HG03045 (cell line): ENCODE results near the gene CEP55.
"Not testable (repeated sequence)": the region's sequence is repeated elsewhere in the genome, so short reads cannot be mapped to it uniquely, and the experiment has no call there.

ENCODE experiments used
- ATAC-seq: cut with Tn5 transposase; IDR thresholded peaks from one replicate; pipeline ENCODE4 v1.9.1; 2021; ENCODE audit warnings: mild to moderate bottlenecking, moderate library complexity; ENCODE audit not compliant: unreplicated experiment

Gene CEP55

DNA sequence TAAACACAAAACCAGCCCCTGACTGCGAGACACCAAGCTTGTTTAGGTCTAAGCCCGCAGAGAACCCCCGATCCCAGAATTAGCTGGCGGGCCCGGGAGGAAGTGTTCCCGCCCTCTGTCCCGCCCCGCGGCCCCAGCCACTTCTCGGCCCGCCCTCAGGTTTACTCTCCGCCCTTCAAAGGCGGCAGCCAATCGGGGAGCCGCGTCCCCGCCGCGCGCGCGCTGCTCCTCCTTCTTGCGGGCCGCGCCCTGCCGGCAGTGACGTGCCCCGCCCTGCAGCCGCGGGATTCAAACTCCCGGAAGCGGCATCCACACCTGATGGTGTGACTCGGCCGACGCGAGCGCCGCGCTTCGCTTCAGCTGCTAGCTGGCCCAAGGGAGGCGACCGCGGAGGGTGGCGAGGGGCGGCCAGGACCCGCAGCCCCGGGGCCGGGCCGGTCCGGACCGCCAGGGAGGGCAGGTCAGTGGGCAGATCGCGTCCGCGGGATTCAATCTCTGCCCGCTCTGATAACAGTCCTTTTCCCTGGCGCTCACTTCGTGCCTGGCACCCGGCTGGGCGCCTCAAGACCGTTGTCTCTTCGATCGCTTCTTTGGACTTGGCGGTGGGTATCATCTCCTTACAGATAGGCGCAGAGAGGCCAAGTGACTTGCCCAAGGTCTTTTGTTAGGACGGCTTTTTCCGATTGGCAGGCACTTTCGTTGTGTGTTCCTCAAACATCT, at the start of gene CEP55:
TSS of gene CEP55 (plus strand) at position 291 of the 720 bp plus-strand sequence. CDS start 3,440 bp downstream, outside the sequence.
- peak; percentile 99 for ATAC-seq

DNA sequence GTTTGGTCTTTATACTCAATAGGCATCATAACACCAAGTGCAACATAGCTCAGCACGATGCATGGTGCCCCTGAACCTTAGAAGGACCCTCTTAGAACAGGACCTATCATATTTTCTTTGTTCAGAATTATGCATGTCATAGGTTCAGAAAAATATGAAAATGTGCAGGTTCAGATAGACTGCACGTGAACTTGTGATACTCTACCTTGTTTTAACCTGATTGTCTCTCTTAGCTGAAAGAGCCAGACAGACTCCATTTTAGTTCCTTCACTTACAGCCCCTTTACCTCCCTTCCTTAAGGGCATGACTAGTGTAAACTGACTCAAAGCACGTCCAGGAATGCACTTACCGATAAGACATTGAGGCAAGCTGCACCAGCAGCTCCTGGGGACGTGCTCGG, 49.4 kb upstream of the CEP55 start:
- ATAC-seq, result no peak

DNA sequence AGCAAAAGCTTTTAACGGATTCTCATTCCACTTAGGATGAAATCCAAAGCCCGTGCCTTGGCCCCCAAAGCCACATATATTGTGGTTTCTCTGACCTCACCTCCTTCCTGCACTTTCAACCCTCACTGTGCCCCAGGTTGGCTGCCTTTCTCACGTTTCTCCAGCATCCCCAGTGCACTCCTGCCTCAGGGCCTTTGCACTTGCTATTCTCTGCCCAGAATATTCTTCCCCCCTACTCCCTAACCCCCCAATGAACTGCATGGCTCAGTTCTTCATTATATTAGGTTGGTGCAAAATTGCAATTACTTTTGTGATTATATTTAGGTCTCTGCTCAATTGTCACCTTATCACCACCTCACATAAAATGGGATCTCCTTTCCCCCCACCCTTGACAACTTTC, 48.4 kb upstream of the CEP55 start:
- ATAC-seq, result no peak

DNA sequence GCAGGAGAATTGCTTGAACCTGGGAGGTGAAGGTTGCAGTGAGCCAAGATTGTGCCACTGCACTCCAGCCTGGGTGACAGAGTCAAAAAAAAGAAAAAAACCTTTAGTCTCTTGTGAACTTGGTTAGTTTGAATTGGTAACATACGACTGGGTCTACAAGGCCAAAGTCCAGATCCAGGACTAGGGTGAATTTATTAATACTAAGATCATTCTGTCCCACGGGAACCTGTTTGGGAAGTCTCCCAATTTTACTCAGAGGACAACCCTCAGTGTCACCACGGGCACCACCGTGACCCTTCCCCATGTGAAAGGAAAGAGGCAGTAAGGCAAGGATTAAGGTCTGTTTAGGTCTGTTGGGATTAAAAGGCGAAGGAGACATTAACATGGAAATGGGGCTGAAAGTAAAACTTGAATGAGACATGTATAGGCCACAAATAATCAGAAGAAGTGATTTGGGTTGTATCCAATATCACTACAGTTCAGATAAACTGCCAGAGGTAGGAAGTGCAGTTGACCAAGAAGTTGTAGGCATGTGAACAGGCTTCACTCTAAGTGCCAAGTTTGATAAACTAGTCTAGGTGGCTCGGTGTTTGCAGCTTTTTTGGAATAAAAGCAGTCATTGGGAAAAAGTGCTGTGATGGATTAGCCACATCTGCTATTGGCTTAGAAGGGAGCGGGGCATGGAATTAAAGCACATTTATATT, 45.0 kb upstream of the CEP55 start:
- ATAC-seq, result no peak

DNA sequence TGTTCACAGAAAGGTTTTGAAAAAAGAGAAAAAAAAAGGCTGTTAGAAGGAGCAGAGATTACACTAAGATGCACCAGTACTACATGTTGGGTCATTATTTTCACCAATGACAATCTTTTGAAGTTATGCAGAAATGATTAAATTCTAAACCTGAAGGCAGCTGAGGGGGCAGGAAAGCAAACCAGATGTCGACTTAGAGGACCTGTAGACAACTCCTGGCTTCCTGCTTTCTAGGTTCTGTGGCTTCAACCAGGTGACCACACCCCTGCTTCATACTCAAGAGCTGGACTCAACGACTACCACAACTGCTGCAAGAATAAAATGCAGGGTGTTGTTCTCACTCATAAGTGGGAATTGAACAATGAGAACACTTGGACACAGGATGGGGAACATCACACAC, 44.3 kb upstream of the CEP55 start:
- no peak for ATAC-seq

DNA sequence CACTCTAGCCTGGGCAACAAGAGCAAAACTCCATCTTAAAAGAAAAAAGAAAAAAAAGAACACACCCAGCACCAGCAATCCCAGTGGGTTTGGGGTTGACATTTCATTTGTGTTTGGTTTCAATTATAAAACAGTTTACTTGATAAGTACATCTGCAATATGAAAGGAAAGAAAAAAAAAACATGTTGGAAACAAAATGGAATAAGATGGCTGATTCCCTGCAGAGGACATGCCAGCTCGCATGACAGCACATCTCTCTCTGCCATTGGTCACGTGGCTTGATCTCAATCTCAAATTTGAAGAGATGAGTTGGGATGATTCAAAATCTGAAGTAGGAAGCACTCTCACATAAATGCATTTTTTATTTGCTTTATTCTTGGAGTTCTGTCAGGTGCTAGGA, 42.3 kb upstream of the CEP55 start:
- ATAC-seq, result no peak

DNA sequence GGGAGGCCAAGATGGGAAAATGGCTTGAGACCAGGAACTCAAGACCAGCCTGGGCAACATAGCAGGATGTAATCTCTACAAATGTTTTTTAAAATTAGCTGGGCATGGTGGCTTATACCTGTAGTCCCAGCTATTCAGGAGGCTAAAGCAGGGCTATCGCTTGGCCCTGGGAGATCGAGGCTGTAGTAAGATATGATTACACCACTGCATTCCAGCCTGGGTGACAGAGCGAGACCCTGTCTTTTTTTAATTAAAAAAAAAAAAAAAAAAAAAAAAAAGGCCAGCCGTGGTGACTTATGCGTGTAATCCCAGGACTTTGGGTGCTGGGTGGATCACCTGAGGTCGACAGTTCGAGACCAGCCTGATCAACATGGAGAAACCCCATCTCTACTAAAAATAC, 41.7 kb upstream of the CEP55 start:
- ATAC-seq, result no peak

- no peak for ATAC-seq
Measured at GRCh38 chr10:93456480-93456879, 39.9 kb upstream of the CEP55 start.

GRCh38 chr10:93457511-93457910, 38.9 kb upstream of the CEP55 start:
- no peak for ATAC-seq

GRCh38 chr10:93458821-93459257, 37.6 kb upstream of the CEP55 start:
- ATAC-seq, result no peak

GRCh38 chr10:93459466-93459865, 36.9 kb upstream of the CEP55 start:
- ATAC-seq, result no peak

- no peak for ATAC-seq
Measured at GRCh38 chr10:93461109-93461806, 35.2 kb upstream of the CEP55 start.

DNA sequence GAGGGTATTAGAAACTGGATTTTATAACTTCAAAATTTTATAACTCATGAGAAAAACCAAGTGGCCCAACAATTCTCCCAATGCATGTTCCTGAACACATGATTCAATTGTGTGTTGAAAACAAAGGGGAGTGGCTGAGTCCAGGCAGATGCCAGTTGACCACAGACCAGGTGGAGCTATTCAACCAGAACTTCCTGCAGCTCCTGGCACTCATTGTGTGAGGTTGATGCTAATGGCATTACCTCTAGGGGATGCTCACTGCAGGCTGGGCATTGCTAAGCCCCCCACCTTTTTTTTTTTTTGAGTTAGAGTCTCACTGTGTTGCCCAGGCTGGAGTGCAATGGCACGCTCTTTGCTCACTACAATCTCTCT, 34.6 kb upstream of the CEP55 start:
- no peak for ATAC-seq

GRCh38 chr10:93462371-93462770, 34.0 kb upstream of the CEP55 start:
- no peak for ATAC-seq

DNA sequence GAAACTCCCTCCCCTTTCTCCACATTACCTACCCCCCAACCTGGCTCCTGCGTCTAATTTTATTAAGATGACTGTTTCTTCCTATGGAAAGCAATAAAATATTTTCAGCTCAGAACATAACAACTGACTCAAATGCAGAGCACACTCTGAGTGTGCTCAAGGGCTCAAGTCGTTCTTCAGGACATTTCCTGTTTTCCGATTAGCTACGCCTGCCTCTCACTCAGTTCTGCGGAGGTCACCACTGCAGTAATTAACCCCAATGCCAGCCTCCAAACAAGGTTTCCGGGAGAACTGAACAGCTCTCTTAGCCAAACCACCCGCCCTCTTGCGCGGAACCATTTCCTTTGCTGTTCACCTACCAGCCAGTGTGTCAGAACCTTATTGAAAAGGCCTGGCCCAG, 33.5 kb upstream of the CEP55 start:
- no peak for ATAC-seq

DNA sequence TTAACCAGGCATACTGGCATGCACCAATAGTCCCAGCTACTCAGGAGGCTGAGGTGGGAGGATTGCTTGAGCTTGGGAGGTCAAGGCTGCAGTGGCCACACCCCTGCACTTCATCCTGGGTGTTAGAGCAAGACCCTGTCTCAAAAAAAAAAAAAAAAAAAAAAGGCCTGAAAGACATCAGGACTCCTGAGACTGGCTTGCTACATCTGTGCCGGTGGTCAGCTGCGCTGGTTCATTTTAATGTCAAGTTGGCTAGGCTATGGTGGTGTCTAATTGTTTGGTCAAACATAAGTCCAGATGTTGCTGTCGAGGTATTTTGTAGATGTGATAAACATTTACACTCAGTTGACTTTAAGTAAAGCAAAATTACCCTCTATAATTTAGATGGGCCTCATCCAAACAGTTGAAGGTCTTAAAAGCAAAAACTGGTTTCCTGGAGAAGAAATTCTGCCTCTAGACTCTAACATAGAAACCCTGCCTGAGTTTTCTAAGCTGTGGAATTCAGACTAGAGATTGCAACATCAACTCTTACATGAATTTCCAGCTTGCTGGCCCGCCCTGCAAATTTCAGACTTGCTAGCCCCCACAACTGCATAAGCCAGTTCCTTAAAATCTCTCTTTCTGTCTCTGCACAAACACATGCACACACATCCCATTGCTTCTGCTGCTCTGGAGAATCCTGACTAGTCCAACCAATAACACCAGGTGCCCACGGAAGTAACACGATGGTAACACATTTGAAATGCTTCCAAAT, 32.5 kb upstream of the CEP55 start:
- ATAC-seq, result no peak

DNA sequence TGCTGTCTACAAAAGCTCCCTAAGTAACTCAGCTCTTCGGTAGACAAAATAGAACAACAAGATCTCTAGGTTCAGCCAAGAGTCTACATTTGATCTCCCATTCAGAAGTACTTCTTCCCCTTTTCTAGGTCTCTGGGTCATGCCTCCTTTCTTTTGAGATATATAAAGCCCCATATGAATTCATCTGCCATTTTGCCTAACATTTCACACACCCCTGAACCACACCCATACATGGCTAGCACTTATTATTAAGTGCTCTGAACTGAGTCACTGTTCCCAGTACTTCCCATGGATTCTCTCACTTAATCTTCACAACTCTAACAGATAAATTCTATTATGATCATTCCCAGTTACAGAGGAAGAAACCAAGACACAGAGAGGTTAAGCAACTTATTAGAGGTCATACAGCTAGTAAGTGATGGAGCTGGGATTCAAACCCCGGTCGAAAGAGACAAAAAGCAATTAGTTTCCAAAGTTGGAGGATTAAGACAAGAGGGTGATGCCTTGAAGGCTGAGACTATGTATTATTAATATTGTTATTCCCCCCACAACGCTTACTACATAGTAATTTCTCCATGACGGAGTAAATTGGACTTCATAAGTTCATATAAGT, 31.5 kb upstream of the CEP55 start:
- no peak for ATAC-seq

DNA sequence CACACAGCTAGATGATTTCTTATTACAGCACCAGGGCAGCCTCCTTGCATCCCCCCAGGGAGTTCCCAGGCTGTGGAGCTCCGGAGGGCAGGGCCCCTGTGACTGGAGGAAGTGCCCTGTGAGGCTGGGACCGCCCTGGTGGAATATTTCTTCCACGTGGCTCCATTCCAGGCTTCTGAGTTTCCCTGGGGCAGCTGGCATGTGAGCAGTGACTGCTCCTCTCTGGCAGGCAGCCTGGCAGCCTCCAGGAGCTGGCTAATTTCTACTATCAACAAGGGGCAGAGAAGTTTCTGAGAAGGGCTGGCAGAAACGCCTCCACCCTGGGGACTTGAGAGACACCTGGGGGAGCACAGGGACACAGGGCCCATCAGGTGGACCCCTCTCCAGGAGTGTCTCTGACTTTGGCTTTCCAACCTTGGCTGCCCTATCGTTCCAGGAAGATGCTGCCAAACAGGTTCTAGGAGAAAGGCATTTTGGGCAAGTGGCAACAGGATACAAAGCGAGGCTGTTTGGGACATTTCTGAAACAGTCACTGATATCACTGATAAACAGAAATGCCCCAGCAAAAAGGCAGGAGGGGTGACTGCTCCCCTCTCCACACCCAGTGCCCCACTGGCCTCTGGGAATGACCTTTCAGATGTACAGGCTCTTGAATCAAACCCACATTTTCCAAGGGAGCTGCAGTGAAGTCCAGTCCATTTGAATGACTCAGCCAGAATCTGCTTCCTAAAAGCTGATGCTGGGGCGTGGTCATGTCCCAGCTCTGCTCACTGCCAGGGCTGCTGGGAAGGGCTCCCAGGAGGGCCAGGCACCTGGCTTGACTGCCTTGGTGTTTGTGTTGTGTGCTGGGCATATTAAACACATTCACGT, 30.4 kb upstream of the CEP55 start:
- no peak for ATAC-seq

- not testable (repeated sequence) for ATAC-seq
Measured at GRCh38 chr10:93467635-93468034, 28.8 kb upstream of the CEP55 start.
